Globus pallidus (tissue), 1 donor: ENCODE data around the gene EXTL1.

Experiments
- DNase-seq: peaks from one replicate; pipeline ENCODE4 v3.0.0-alpha.2; 2015; ENCODE audit warnings: low spot score

The EXTL1 gene

GRCh38 chr1:25997828-25998761 is 23.5 kb upstream of the EXTL1 start, which contains the start of gene PAFAH2:
Gene PAFAH2 (minus strand): TSS chr1:25998063. CDS start chr1:25990816, 7,247 bp downstream.
- DNase-seq, result peak; percentile 99

DNA sequence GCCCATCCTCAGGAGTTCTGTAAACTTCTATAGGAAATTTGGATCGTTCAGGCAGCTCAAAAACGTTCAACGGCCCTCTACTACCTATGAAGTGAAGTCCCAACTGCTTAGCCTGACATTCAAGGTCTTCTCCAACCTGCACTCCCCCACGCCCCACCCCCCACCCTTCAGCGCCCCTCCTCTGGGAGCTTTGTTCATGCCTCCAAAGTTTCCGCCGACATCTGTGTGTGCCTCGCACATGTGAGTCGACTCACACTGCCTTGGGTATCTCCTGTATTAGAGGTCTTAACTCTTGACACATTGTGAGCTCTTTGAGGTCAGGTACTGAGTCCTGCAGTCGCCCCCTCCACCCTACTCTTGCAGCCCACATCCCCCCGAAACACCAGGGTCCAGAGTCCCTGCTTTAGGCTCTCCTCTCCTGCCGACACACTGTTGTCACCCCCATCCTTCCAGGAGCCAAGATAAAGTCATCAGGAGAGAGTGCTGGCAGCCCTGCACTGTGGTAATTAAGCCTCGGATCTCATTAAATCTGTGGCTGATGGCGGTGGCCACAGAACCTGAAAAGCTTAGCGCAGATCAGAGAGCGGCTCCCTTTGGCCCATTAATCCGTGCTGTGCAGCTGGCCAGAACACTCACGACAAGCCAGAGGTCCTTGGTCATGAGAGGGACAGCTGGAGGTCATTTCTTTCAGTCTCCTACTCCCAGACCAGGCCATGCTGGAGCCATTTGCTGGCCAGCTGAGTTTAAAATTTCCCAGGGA is 22.4 kb upstream of the EXTL1 start:
- DNase-seq, result no peak

- DNase-seq, result no peak
Measured at GRCh38 chr1:26003262-26003661, 18.3 kb upstream of the EXTL1 start.

DNA sequence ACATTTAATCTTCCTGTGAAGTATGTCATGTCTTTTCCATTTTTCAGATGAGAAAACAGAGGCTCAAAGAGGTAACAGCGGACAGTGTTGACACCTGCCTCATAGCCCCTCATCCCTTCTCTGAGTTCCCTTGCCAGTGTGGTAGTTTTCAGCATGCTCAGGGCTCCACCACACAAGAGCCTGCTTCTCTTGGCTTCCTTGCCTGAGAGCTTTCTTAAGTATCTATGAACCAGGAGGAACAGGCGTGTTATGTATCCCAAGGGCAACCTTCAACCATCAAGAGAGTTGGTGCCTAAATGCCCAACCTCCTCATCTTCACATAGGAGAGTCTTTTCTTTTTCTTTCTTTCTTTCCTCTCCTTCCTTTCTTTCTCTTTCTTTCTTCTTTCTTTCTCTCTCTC is 17.8 kb upstream of the EXTL1 start:
- DNase-seq, result no peak

DNA sequence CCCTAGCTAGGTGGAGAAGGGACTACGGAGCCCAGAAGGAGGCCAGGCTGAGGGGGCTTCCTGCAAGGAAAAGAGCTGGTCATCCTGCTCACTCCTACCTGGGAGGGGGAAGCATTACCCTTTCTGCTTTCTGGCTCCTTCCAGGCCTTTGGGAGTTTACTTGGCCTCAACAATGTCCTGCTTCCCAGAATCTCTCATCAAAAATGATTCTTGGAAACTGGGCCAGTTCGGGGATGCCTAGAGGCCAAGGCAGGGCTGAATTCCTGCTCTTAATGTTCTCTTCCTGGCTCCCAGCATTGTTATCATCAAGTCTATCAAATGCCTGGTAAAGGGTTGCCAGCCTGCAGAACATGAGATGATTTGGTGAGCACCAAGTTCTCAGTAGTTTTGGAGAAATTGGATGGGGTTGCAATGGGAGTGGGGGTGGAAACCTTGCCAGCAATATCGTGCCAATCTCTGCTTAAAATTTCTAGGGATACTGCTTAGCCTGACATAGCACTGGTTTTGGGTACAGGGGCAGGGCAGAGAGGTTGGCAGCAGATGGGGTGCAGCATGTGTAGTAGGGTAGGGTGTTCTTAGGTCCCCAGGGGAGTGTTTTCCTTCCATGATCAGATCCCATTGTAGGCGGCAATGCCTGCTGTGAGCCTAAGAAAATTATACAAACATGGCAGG is 16.0 kb upstream of the EXTL1 start:
- no peak for DNase-seq

- no peak for DNase-seq
Measured at GRCh38 chr1:26006710-26007109, 14.9 kb upstream of the EXTL1 start.

DNA sequence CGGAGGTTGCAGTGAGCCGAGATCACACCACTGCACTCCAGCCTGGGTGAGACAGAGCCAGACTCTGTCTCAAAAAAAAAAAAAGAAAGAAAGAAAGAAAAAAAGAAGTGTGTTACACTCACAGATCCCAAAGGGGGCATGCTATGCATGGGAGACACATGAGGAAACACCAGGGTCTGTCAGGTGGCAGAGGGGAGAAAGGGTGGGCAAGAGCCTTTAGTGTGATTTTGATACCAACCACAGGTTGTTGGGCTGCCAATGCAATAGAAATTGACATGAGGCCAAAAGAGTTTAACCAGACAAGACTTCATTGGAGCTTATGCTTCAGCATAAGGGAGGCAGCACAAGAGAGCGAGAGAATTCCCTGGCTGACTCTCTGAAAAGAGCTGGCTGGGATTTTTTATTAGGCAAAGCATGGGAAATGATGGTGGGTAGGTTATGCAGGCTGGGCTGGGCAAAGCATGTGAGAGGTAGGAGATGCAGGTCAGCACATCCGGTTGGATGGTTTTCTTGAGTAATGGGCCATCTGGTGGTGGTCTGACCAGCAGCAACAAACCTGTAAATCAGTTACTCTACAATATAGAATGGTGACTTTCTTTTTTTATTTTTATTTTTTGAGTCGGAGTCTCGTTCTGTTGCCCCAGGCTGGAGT is 11.7 kb upstream of the EXTL1 start:
- DNase-seq, result no peak

- no peak for DNase-seq
Measured at GRCh38 chr1:26010825-26011224, 10.8 kb upstream of the EXTL1 start.

DNA sequence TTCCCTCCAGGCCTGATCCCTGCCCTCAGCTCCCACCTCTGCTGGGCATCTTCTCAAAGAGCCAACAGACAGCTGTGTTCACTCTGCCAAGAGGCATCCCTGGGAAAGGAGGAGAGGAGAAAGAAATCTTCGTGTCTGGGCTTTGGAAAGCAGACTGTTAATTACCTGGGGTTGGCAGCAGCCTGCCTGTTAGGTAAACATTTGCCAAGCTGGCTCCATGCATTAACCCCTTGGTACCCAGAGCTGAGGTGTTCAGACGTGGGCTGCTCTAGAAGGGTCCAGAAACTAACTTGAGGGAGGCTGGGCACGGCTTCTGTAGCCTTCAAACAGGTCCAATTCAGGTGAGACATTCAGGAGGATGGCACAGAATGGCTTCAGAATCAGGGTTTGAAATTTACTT is 8.7 kb upstream of the EXTL1 start:
- no peak for DNase-seq

- DNase-seq, result no peak
Measured at GRCh38 chr1:26014179-26014578, 7.4 kb upstream of the EXTL1 start.

DNA sequence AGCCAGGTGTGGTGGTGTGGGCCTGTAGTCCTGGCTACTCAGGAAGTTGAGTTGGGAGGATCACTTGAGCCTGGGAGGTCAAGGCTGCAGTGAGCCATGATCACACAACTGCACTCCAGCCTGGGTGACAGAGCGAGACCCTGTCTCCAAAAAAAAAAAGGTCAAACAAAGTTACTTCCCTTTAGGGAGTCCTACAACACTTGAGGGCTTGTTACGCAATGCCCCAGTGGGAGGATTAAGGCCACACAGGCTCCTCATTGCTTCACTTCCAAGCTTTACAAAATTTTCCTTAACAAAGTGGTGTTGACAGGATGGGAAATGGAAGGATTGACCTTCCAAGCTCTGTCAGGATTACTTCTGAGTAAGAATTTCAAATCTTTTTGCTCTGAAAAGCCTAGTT is 6.2 kb upstream of the EXTL1 start:
- DNase-seq, result no peak

- no peak for DNase-seq
Measured at GRCh38 chr1:26016258-26016952, 5.2 kb upstream of the EXTL1 start.

GRCh38 chr1:26016953-26017545 is 4.5 kb upstream of the EXTL1 start:
- no peak for DNase-seq

DNA sequence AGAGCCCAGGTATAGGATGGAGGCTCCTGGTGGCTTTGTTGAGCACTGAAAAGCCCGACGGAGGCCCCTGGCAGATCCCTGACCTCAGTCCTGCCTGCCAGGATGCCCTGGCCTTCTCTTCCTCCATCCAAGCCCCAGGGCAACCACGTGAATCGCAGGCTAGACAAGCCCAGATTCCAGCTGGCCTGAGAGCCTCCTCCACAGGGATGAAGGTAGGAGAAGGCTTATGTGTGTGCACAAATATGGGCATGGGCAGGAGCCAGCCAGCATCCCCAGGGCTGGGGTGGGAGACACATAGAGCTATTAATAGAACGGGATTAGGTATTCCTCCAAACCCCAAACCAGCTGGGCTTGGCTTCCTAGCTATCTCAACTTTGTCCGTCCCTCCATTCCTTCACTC is 4.0 kb upstream of the EXTL1 start:
- no peak for DNase-seq

DNA sequence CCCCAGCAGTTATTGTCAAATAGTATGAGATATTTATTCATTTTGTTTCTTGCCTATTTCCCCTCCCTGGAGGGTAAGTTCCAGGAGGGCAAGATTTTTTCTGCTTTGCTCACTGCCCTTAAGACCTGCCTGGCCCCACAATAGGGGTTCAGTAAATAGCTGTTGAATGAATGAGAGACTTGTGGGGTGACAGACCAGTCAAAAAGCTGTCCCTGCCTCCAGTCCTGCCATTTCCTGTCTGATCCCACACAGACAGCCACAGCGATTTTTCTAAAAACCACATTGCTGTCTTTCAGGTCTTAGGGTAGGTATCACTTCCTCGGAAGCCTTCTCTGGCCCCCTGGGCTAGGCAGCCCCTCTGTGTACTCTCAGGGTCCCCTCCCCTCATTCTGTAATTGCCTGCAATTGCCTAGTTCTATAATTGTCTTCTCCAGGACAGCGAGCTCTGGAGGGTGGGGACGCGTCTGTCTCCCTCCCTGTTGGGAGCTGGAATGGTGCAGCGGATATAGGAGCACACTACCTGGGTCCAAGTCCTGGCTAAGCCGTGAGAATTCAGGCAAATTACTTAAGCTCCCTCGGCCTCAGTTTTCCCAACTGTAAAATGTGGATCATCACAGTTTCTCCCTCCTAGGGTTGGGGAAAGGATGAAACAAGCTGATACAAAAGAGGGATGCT is 1.8 kb upstream of the EXTL1 start:
- DNase-seq, result no peak

- no peak for DNase-seq
Measured at GRCh38 chr1:26020330-26020768, 1.2 kb upstream of the EXTL1 start.

DNA sequence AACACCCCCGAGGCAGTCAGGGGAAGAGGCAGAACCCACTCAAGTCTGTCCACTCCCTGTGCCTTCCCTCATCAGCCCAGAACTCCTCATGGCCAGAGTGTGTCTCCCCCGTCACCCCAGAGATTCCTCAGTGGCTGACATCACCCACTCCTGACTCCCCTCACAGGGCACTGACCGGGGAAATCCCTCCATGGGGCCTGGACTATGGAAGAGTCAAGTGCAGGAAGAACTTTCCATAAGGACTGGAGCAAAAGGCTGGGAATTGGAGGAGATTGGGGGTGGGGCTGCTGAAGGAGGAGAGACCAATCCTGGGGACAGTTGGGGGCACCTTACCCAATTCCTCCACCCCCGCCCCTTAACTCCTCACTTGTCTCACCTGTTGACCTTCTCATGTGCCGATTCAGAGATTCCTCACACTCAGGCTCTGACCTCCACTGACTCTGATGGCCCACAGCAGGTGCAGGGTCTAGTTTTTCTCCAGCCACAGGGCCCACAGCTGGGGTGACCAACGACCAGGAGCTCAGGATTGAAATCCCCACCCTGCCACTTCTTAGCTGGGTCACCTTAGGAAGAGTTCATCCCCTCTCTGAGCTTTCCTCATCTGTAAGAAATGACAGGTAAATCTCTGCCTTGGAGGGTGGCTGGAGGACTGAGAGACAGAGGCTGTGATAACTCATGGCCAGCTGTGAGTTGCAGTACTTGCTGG is 481 bp upstream of the EXTL1 start:
- no peak for DNase-seq

- DNase-seq, result no peak
Measured at GRCh38 chr1:26022404-26022779, 817 bp downstream of the EXTL1 start.

DNA sequence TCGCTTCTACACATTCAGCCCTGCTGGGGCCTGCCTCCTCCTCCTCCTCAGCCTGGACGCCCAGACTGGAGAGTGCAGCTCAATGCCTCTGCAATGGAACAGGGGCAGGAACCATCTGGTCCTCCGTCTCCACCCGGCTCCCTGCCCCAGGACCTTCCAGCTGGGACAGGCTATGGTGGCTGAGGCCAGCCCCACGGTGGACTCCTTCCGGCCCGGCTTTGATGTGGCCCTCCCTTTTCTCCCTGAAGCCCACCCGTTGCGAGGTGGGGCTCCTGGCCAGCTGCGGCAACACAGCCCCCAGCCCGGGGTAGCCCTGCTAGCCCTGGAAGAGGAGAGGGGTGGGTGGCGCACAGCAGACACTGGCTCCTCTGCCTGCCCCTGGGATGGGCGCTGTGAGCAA is 1.4 kb downstream of the EXTL1 start:
- DNase-seq, result no peak

- DNase-seq, result no peak
Measured at GRCh38 chr1:26023826-26024225, 2.3 kb downstream of the EXTL1 start.
